Caco-2 (cell line): ENCODE results near the gene TSC22D3. TPM values are rescaled to one million over a fixed set of nuclear protein-coding genes. Genes with fewer than 3 reads are reported as not detected.

ENCODE experiments used
- BruUV-seq: library from RNA; stranded (reverse); fragments of 400-500 nt; replicated peaks from 2 replicates; lab custom pipeline; 2021; lab: Mats Ljungman, UMichigan
- CTCF ChIA-PET: fragments of 300-600 bp; sonication (Branson Sonifier 250); formaldehyde crosslinking; loops from one replicate; lab custom pipeline; 2022; ENCODE audit warnings: antibody characterized with exemption; lab: Charles Lee
- POLR2A ChIA-PET: fragments of 300-600 bp; sonication (Branson Sonifier 250); formaldehyde crosslinking; loops from one replicate; lab custom pipeline; 2022; ENCODE audit warnings: antibody characterized with exemption; lab: Charles Lee
- DNase-seq, 2 experiments: peaks; one replicate each; pipeline versions ENCODE4 v3.0.0 to v3.0.0-alpha.2; 2020 to 2022
- H3K27me3 ChIP-seq: replicated peaks from 2 replicates; pipeline ENCODE4 v1.6.0; 2011; ENCODE audit warnings: low read length; ENCODE audit not compliant: control insufficient read depth, insufficient read depth
- H3K36me3 ChIP-seq: 2 replicates; pipeline ENCODE4 v1.5.1; 2011; ENCODE audit warnings: low read length; ENCODE audit not compliant: control insufficient read depth, insufficient read depth
- H3K4me1 ChIP-seq: fragments of 250-450 bp; sonication (Bioruptor Pico); 2 replicates; pipeline ENCODE4 v1.5.1; 2020; ENCODE audit warnings: mild to moderate bottlenecking
- H3K4me3 ChIP-seq: 2 replicates; pipeline ENCODE4 v1.5.1; 2011; ENCODE audit warnings: low read depth, mild to moderate bottlenecking, control low read depth, low read length
- H3K9me3 ChIP-seq: fragments of 250-450 bp; sonication (Bioruptor Pico); 2 replicates; pipeline ENCODE4 v1.5.1; 2020; ENCODE audit warnings: mild to moderate bottlenecking, moderate library complexity
- H3K27ac Mint-ChIP-seq: one replicate; pipeline ENCODE4 v1.8.0; 2022; ENCODE audit warnings: mixed read lengths; ENCODE audit not compliant: unreplicated experiment
- H3K27me3 Mint-ChIP-seq: one replicate; pipeline ENCODE4 v1.8.0; 2022; ENCODE audit warnings: mixed read lengths; ENCODE audit not compliant: insufficient read depth, unreplicated experiment
- H3K36me3 Mint-ChIP-seq: one replicate; pipeline ENCODE4 v1.8.0; 2022; ENCODE audit warnings: mild to moderate bottlenecking, mixed read lengths; ENCODE audit not compliant: insufficient read depth, unreplicated experiment
- H3K4me1 Mint-ChIP-seq: one replicate; pipeline ENCODE4 v1.8.0; 2022; ENCODE audit warnings: low read depth, mixed read lengths; ENCODE audit not compliant: unreplicated experiment
- H3K4me3 Mint-ChIP-seq: one replicate; pipeline ENCODE4 v1.8.0; 2022; ENCODE audit warnings: mild to moderate bottlenecking, moderate library complexity, mixed read lengths; ENCODE audit not compliant: unreplicated experiment
- H3K9me3 Mint-ChIP-seq: one replicate; pipeline ENCODE4 v1.8.0; 2022; ENCODE audit warnings: mixed read lengths; ENCODE audit not compliant: unreplicated experiment
- CTCF ChIP-seq, 2 experiments: fragments of 200-600 bp in 1 of 2; IDR thresholded peaks; 1 replicate in 1 of 2; 2 replicates in 1 of 2; pipeline versions ENCODE4 v1.5.1 to v1.8.0; 2011 to 2022; ENCODE audit warnings: antibody characterized with exemption in 1 of 2, control low read depth in 1 of 2, inconsistent platforms in 1 of 2, low read depth in 1 of 2, low read length in 1 of 2, mild to moderate bottlenecking in 1 of 2, moderate library complexity in 1 of 2; ENCODE audit not compliant: insufficient read depth in 1 of 2, severe bottlenecking in 1 of 2, unreplicated experiment in 1 of 2
- intact Hi-C: fragments of 100-400 bp; cut with micrococcal nuclease; formaldehyde crosslinking; loops from one replicate; pipeline ENCODE4 v1.10.0; 2022; ENCODE audit not compliant: unreplicated experiment
- total RNA-seq: library from RNA; stranded (reverse); gene quantifications from 2 replicates; pipeline ENCODE4 v1.2.3, GENCODE V29; 2022

TSC22D3 gene
- total RNA-seq, 1 experiment from 2014 or later: 2.2 TPM

DNA sequence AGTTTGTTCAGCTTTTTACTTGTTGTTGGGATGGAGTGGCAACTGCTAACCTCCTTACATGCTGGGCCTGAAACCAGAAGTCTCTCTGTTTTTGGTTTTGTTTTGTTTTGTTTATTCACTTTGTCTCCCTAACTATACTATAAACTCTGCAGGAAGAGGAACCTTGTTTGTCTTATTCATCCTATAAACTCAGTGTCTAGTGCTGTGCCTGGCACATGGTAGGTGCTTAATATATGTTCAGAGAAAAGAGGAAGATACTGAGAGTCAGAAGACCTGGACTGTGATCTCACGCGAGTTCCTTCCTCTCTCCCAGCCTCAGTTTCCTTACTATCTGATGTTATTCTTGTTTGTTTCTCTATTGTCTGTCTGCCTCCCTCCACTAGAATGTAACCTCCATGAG is 76.0 kb downstream of the TSC22D3 start:
- intact Hi-C loops: no loop called here
- H3K27ac Mint-ChIP-seq: no peak overlapping the region
- H3K36me3 Mint-ChIP-seq: no peaks in the 10 kb centered on the region

GRCh38 chrX:107691024-107691448 is 84.6 kb downstream of the TSC22D3 start:
- TF ChIP-seq CTCF (IDR thresholded peaks at IDR 0.05; ENCODE audit: insufficient read depth in 1 of 2, low read depth in 1 of 2, low read length in 1 of 2, severe bottlenecking in 1 of 2, unreplicated experiment in 1 of 2): no peak

More for the DNA sequence above, 76.0 kb downstream of the TSC22D3 start:
- Mint-ChIP-seq H3K27me3 (no peaks in the 10 kb centered on the region), H3K9me3 (no peaks in the 10 kb centered on the region), H3K4me3 (no peak overlapping the region), H3K4me1 (peaks cover 5% of the 10 kb centered on the region)
- no peaks in the 10 kb centered on the region for H3K9me3 ChIP-seq
- no TSS peak for BruUV-seq
- no peaks in the 10 kb centered on the region for H3K4me1 ChIP-seq
- ChIA-PET POLR2A (no interaction called here), CTCF (no interaction called here)
- TF ChIP-seq CTCF (IDR thresholded peaks at IDR 0.05; ENCODE audit: insufficient read depth in 1 of 2, low read depth in 1 of 2, low read length in 1 of 2, severe bottlenecking in 1 of 2, unreplicated experiment in 1 of 2): no peak
- H3K4me3 ChIP-seq: no peak overlapping the region
- no peak for DNase-seq
- no peaks in the 10 kb centered on the region for H3K27me3 ChIP-seq
- H3K36me3 ChIP-seq: no peaks in the 10 kb centered on the region

GRCh38 chrX:107687445-107687844 is 88.1 kb downstream of the TSC22D3 start:
- Histone ChIP-seq H3K4me1 (no peaks in the 10 kb centered on the region), H3K36me3 (no peaks in the 10 kb centered on the region), H3K9me3 (no peaks in the 10 kb centered on the region), H3K4me3 (no peak overlapping the region), H3K27me3 (no peaks in the 10 kb centered on the region)
- H3K27ac Mint-ChIP-seq: no peak overlapping the region
- POLR2A ChIA-PET: no interaction called here
- no peaks in the 10 kb centered on the region for H3K27me3 Mint-ChIP-seq
- H3K4me3 Mint-ChIP-seq: no peak overlapping the region
- no peaks in the 10 kb centered on the region for H3K4me1 Mint-ChIP-seq
- no peak for DNase-seq
- intact Hi-C loops: no loop called here
- CTCF ChIA-PET: no interaction called here
- no peak for TF ChIP-seq CTCF (IDR thresholded peaks at IDR 0.05; ENCODE audit: insufficient read depth in 1 of 2, low read depth in 1 of 2, low read length in 1 of 2, severe bottlenecking in 1 of 2, unreplicated experiment in 1 of 2)
- no TSS peak for BruUV-seq
- no peaks in the 10 kb centered on the region for H3K36me3 Mint-ChIP-seq
- H3K9me3 Mint-ChIP-seq: no peaks in the 10 kb centered on the region

More at GRCh38 chrX:107691024-107691448, 84.6 kb downstream of the TSC22D3 start:
- intact Hi-C loops: no loop called here
- Mint-ChIP-seq H3K36me3 (no peaks in the 10 kb centered on the region), H3K4me3 (no peak overlapping the region), H3K27me3 (no peaks in the 10 kb centered on the region), H3K27ac (no peak overlapping the region), H3K4me1 (no peaks in the 10 kb centered on the region), H3K9me3 (no peaks in the 10 kb centered on the region)
- Histone ChIP-seq H3K27me3 (no peaks in the 10 kb centered on the region), H3K9me3 (no peaks in the 10 kb centered on the region), H3K36me3 (no peaks in the 10 kb centered on the region), H3K4me1 (no peaks in the 10 kb centered on the region), H3K4me3 (no peak overlapping the region)
- ChIA-PET CTCF (no interaction called here), POLR2A (no interaction called here)
- DNase-seq: no peak
- no TSS peak for BruUV-seq
